HCT116 (cell line): ENCODE measurements around the gene CPT1C.

Source experiments
- CTCF ChIP-seq, 3 experiments: fragments of 200-600 bp in 1 of 3; sonication (generic) in 1 of 3; IDR thresholded peaks in 2 of 3; conservative IDR thresholded peaks in 1 of 3; 2 replicates each; pipeline ENCODE4 v1.5.1; 2012 to 2017; ENCODE audit warnings: low read depth in 2 of 3, low read length in 2 of 3, antibody characterized with exemption in 1 of 3, borderline replicate concordance in 1 of 3, control low read depth in 1 of 3, mild to moderate bottlenecking in 1 of 3, mixed read lengths in 1 of 3, mixed run types in 1 of 3, moderate library complexity in 1 of 3; ENCODE audit not compliant: insufficient read depth in 1 of 3
- EZH2 ChIP-seq: fragments of 200-600 bp; sonication (generic); IDR thresholded peaks from 2 replicates; pipeline ENCODE4 v1.6.1; 2017; ENCODE audit warnings: antibody characterized with exemption, mixed run types
- EZH2phosphoT487 ChIP-seq: fragments of 200-600 bp; IDR thresholded peaks from 2 replicates; pipeline ENCODE4 v1.6.1; 2018; ENCODE audit warnings: antibody characterized with exemption, borderline replicate concordance
- POLR2AphosphoS5 ChIP-seq: IDR thresholded peaks from 2 replicates; pipeline ENCODE4 v1.6.1; 2011; ENCODE audit warnings: mild to moderate bottlenecking, low read depth, low read length, moderate library complexity
- RAD21 ChIP-seq: IDR thresholded peaks from 2 replicates; pipeline ENCODE4 v1.6.1; 2012; ENCODE audit warnings: low read depth, mild to moderate bottlenecking
- SIN3A ChIP-seq: IDR thresholded peaks from 2 replicates; pipeline ENCODE4 v1.6.1; 2012; ENCODE audit warnings: low read depth
- YY1 ChIP-seq: IDR thresholded peaks from 2 replicates; pipeline ENCODE4 v1.6.1; 2011; ENCODE audit warnings: low read length, low read depth, moderate library complexity, mild to moderate bottlenecking; ENCODE audit not compliant: insufficient replicate concordance; ENCODE audit errors: extremely low read depth

GRCh38 chr19:49676136-49676783 lies 14.7 kb upstream of the CPT1C start:
- TF ChIP-seq EZH2 = no peak
- no peak for TF ChIP-seq RAD21
- no peak for TF ChIP-seq CTCF (IDR thresholded peaks at IDR 0.05 in 2 of 3, conservative IDR thresholded peaks at IDR 0.05 in 1 of 3; ENCODE audit: borderline replicate concordance in 1 of 3, insufficient read depth in 1 of 3, low read depth in 2 of 3, low read length in 2 of 3)
- TF ChIP-seq POLR2AphosphoS5 = peak; percentile 98
- TF ChIP-seq SIN3A = peak; percentile 27
- no peak for TF ChIP-seq EZH2phosphoT487
- TF ChIP-seq YY1 = peak; percentile 4
